VCaP (cell line): ENCODE measurements around the gene MAD2L1.

ENCODE experiments used
- H3K27ac ChIP-seq: fragments of 450-650 bp; 2 replicates; pipeline ENCODE4 v1.5.1; 2017
- TF ChIP-seq, protein P1 (sequence below): fragments of 450-650 bp; conservative IDR thresholded peaks from 2 replicates; pipeline ENCODE4 v1.5.1; 2017; ENCODE audit warnings: mild to moderate bottlenecking, moderate library complexity

MAD2L1 gene

GRCh38 chr4:120011725-120012124, 54.9 kb downstream of the MAD2L1 start:
- TF ChIP-seq, protein P1, sequence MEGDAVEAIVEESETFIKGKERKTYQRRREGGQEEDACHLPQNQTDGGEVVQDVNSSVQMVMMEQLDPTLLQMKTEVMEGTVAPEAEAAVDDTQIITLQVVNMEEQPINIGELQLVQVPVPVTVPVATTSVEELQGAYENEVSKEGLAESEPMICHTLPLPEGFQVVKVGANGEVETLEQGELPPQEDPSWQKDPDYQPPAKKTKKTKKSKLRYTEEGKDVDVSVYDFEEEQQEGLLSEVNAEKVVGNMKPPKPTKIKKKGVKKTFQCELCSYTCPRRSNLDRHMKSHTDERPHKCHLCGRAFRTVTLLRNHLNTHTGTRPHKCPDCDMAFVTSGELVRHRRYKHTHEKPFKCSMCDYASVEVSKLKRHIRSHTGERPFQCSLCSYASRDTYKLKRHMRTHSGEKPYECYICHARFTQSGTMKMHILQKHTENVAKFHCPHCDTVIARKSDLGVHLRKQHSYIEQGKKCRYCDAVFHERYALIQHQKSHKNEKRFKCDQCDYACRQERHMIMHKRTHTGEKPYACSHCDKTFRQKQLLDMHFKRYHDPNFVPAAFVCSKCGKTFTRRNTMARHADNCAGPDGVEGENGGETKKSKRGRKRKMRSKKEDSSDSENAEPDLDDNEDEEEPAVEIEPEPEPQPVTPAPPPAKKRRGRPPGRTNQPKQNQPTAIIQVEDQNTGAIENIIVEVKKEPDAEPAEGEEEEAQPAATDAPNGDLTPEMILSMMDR: no peak
- no peak overlapping the region for H3K27ac ChIP-seq

GRCh38 chr4:120010646-120011045, 56.0 kb downstream of the MAD2L1 start:
- TF ChIP-seq, protein P1: no peak
- H3K27ac ChIP-seq: no peak overlapping the region

DNA sequence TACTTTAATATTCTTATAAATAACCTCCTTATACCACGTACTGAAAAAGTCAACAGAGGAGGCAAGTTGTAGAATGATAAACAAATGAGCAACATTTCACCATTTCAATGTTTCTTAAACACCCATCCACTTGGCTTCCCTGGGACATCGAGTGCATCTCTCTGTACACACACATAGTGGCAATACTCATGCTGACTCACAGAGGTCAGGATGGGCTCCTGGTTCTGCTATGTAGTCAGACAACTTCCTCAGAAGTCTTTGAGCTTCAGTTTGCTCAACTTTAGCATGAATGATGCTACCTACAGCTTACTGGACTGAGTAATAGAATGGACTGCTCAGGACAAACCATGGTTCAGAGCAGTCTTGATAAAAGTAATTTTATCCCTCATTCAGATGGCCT, 56.9 kb downstream of the MAD2L1 start:
- TF ChIP-seq, protein P1: no peak
- H3K27ac ChIP-seq: no peak overlapping the region

GRCh38 chr4:120008957-120009356, 57.7 kb downstream of the MAD2L1 start:
- TF ChIP-seq, protein P1: no peak
- H3K27ac ChIP-seq: no peak overlapping the region

GRCh38 chr4:120007896-120008436, 58.7 kb downstream of the MAD2L1 start:
- TF ChIP-seq, protein P1: no peak
- H3K27ac ChIP-seq: no peak overlapping the region

GRCh38 chr4:120007191-120007871, 59.3 kb downstream of the MAD2L1 start:
- H3K27ac ChIP-seq: no peak overlapping the region
- TF ChIP-seq, protein P1: no peak
